Germinal center (tissue), 1 donor: ENCODE data around the gene PPP2CA.
"Not testable (repeated sequence)": the region's sequence is repeated elsewhere in the genome, so short reads cannot be mapped to it uniquely, and the experiment has no call there.

ENCODE experiments used
- DNase-seq: peaks from one replicate; pipeline ENCODE4 v3.0.0; 2012; ENCODE audit warnings: mixed read lengths, low spot score

Gene PPP2CA

GRCh38 chr5:134245101-134245604, 19.3 kb upstream of the PPP2CA start:
- no peak for DNase-seq

- DNase-seq: no peak
Measured at GRCh38 chr5:134242146-134242545, 16.3 kb upstream of the PPP2CA start.

GRCh38 chr5:134240421-134240962, 14.6 kb upstream of the PPP2CA start:
- peak; percentile 16 for DNase-seq

- no peak for DNase-seq
Measured at GRCh38 chr5:134236820-134237219, 10.9 kb upstream of the PPP2CA start.

- DNase-seq: no peak
Measured at GRCh38 chr5:134236318-134236717, 10.4 kb upstream of the PPP2CA start.

- DNase-seq: no peak
Measured at GRCh38 chr5:134228624-134229023, 2.8 kb upstream of the PPP2CA start.

GRCh38 chr5:134227776-134228175, 1.9 kb upstream of the PPP2CA start:
- DNase-seq: no peak

- DNase-seq: no peak
Measured at GRCh38 chr5:134227259-134227658, 1.4 kb upstream of the PPP2CA start.

- DNase-seq: no peak
Measured at GRCh38 chr5:134226441-134227192, 744 bp upstream of the PPP2CA start.

- DNase-seq: peak; percentile 70
Measured at GRCh38 chr5:134224888-134225779, 739 bp downstream of the PPP2CA start.

- no peak for DNase-seq
Measured at GRCh38 chr5:134223406-134224248, 2.2 kb downstream of the PPP2CA start.

- not testable (repeated sequence) for DNase-seq
Measured at GRCh38 chr5:134221690-134222089, 4.2 kb downstream of the PPP2CA start.

GRCh38 chr5:134215757-134216156, 10.1 kb downstream of the PPP2CA start:
- DNase-seq: no peak

- DNase-seq: not testable (repeated sequence)
Measured at GRCh38 chr5:134211263-134212031, 14.4 kb downstream of the PPP2CA start.

- DNase-seq: no peak
Measured at GRCh38 chr5:134209477-134210245, 16.2 kb downstream of the PPP2CA start.

- DNase-seq: no peak
Measured at GRCh38 chr5:134207696-134208095, 18.2 kb downstream of the PPP2CA start.

- DNase-seq: no peak
Measured at GRCh38 chr5:134206627-134207160, 19.2 kb downstream of the PPP2CA start.

- no peak for DNase-seq
Measured at GRCh38 chr5:134204575-134204974, 21.3 kb downstream of the PPP2CA start.

- no peak for DNase-seq
Measured at GRCh38 chr5:134203630-134204029, 22.2 kb downstream of the PPP2CA start.

GRCh38 chr5:134195666-134196065, 30.2 kb downstream of the PPP2CA start:
- no peak for DNase-seq
